Measurements from ENCODE around the gene LAMA2. TPM values are rescaled to one million over a fixed set of nuclear protein-coding genes. Genes with fewer than 3 reads are reported as not detected.

The LAMA2 gene
- total RNA-seq, 1 experiment from 2014 or later: 0.04 TPM

GRCh38 chr6:129444683-129445082, 561.7 kb downstream of the LAMA2 start:
- Histone ChIP-seq H3K36me3 (ENCODE audit: insufficient read depth, low read length) (no peaks in the 10 kb centered on the region), H3K9me3 (ENCODE audit: low read length) (no peaks in the 10 kb centered on the region), H3K9ac (ENCODE audit: low read length) (no peak overlapping the region), H3K27ac (ENCODE audit: low read length) (no peak overlapping the region), H2AFZ (ENCODE audit: low read length) (no peak overlapping the region), H3K4me1 (ENCODE audit: low read length) (no peaks in the 10 kb centered on the region), H3K27me3 (ENCODE audit: low read length) (no peaks in the 10 kb centered on the region), H3K4me3 (ENCODE audit: low read length) (no peak overlapping the region), H3K4me2 (ENCODE audit: low read depth, low read length, poor library complexity, severe bottlenecking) (no peak overlapping the region), H3K9me2 (replicated peaks; ENCODE audit: insufficient read depth, low read length) (no peaks in the 10 kb centered on the region), H4K20me1 (ENCODE audit: insufficient read depth, low read depth, low read length) (no peaks in the 10 kb centered on the region), H3K79me2 (ENCODE audit: low read length) (no peaks in the 10 kb centered on the region)
- DNase-seq: no peak

GRCh38 chr6:129446272-129447197, 563.6 kb downstream of the LAMA2 start:
- H3K4me1 ChIP-seq (ENCODE audit: low read length): no peaks in the 10 kb centered on the region

GRCh38 chr6:129447198-129447565, 564.2 kb downstream of the LAMA2 start:
- H3K4me3 ChIP-seq (ENCODE audit: low read length): no peak overlapping the region
- no peaks in the 10 kb centered on the region for H3K9me3 ChIP-seq (ENCODE audit: low read length)
- no peaks in the 10 kb centered on the region for H4K20me1 ChIP-seq (ENCODE audit: insufficient read depth, low read depth, low read length)
- H3K27ac ChIP-seq (ENCODE audit: low read length): no peak overlapping the region
- no peaks in the 10 kb centered on the region for H3K9me2 ChIP-seq (replicated peaks; ENCODE audit: insufficient read depth, low read length)
- H2AFZ ChIP-seq (ENCODE audit: low read length): no peak overlapping the region
- H3K27me3 ChIP-seq (ENCODE audit: low read length): no peaks in the 10 kb centered on the region
- H3K4me1 ChIP-seq (ENCODE audit: low read length): no peaks in the 10 kb centered on the region
- no peak overlapping the region for H3K9ac ChIP-seq (ENCODE audit: low read length)
- no peak for DNase-seq
- H3K36me3 ChIP-seq (ENCODE audit: insufficient read depth, low read length): no peaks in the 10 kb centered on the region
- no peak overlapping the region for H3K4me2 ChIP-seq (ENCODE audit: low read depth, low read length, poor library complexity, severe bottlenecking)
- no peaks in the 10 kb centered on the region for H3K79me2 ChIP-seq (ENCODE audit: low read length)

More at GRCh38 chr6:129446272-129447197, 563.6 kb downstream of the LAMA2 start:
- Histone ChIP-seq H3K4me2 (ENCODE audit: low read depth, low read length, poor library complexity, severe bottlenecking) (no peak overlapping the region), H3K9me2 (replicated peaks; ENCODE audit: insufficient read depth, low read length) (no peaks in the 10 kb centered on the region), H3K4me3 (ENCODE audit: low read length) (no peak overlapping the region), H4K20me1 (ENCODE audit: insufficient read depth, low read depth, low read length) (no peaks in the 10 kb centered on the region), H3K79me2 (ENCODE audit: low read length) (no peaks in the 10 kb centered on the region), H3K9ac (ENCODE audit: low read length) (no peak overlapping the region), H3K9me3 (ENCODE audit: low read length) (no peaks in the 10 kb centered on the region), H3K27ac (ENCODE audit: low read length) (no peak overlapping the region), H3K36me3 (ENCODE audit: insufficient read depth, low read length) (no peaks in the 10 kb centered on the region), H2AFZ (ENCODE audit: low read length) (no peak overlapping the region), H3K27me3 (ENCODE audit: low read length) (no peaks in the 10 kb centered on the region)
- DNase-seq: no peak

- H3K36me3 ChIP-seq (ENCODE audit: insufficient read depth, low read length): no peaks in the 10 kb centered on the region
- H3K27me3 ChIP-seq (ENCODE audit: low read length): no peaks in the 10 kb centered on the region
- no peak overlapping the region for H3K9ac ChIP-seq (ENCODE audit: low read length)
Measured at GRCh38 chr6:129448965-129449364, 566.0 kb downstream of the LAMA2 start.

GRCh38 chr6:129451187-129451586, 568.2 kb downstream of the LAMA2 start:
- no peaks in the 10 kb centered on the region for H3K79me2 ChIP-seq (ENCODE audit: low read length)
- H3K9me2 ChIP-seq (replicated peaks; ENCODE audit: insufficient read depth, low read length): no peaks in the 10 kb centered on the region
- H3K4me2 ChIP-seq (ENCODE audit: low read depth, low read length, poor library complexity, severe bottlenecking): no peak overlapping the region
- no peak overlapping the region for H3K9ac ChIP-seq (ENCODE audit: low read length)
- H3K4me1 ChIP-seq (ENCODE audit: low read length): no peaks in the 10 kb centered on the region
- no peak overlapping the region for H3K4me3 ChIP-seq (ENCODE audit: low read length)
- no peak overlapping the region for H2AFZ ChIP-seq (ENCODE audit: low read length)
- no peak for DNase-seq
- no peaks in the 10 kb centered on the region for H4K20me1 ChIP-seq (ENCODE audit: insufficient read depth, low read depth, low read length)
- H3K9me3 ChIP-seq (ENCODE audit: low read length): no peaks in the 10 kb centered on the region
- no peaks in the 10 kb centered on the region for H3K36me3 ChIP-seq (ENCODE audit: insufficient read depth, low read length)
- no peaks in the 10 kb centered on the region for H3K27me3 ChIP-seq (ENCODE audit: low read length)
- H3K27ac ChIP-seq (ENCODE audit: low read length): no peak overlapping the region

More at GRCh38 chr6:129448965-129449364, 566.0 kb downstream of the LAMA2 start:
- no peak overlapping the region for H2AFZ ChIP-seq (ENCODE audit: low read length)
- no peaks in the 10 kb centered on the region for H3K79me2 ChIP-seq (ENCODE audit: low read length)
- no peak overlapping the region for H3K4me3 ChIP-seq (ENCODE audit: low read length)
- no peaks in the 10 kb centered on the region for H3K9me3 ChIP-seq (ENCODE audit: low read length)
- H3K4me2 ChIP-seq (ENCODE audit: low read depth, low read length, poor library complexity, severe bottlenecking): no peak overlapping the region
- H3K27ac ChIP-seq (ENCODE audit: low read length): no peak overlapping the region
- no peaks in the 10 kb centered on the region for H3K4me1 ChIP-seq (ENCODE audit: low read length)
- no peaks in the 10 kb centered on the region for H3K9me2 ChIP-seq (replicated peaks; ENCODE audit: insufficient read depth, low read length)
- no peaks in the 10 kb centered on the region for H4K20me1 ChIP-seq (ENCODE audit: insufficient read depth, low read depth, low read length)
- no peak for DNase-seq

- H3K27ac ChIP-seq (ENCODE audit: low read length): no peak overlapping the region
- no peak overlapping the region for H3K4me3 ChIP-seq (ENCODE audit: low read length)
- H4K20me1 ChIP-seq (ENCODE audit: insufficient read depth, low read depth, low read length): no peaks in the 10 kb centered on the region
- DNase-seq: no peak
- no peaks in the 10 kb centered on the region for H3K4me1 ChIP-seq (ENCODE audit: low read length)
- H3K4me2 ChIP-seq (ENCODE audit: low read depth, low read length, poor library complexity, severe bottlenecking): no peak overlapping the region
- no peaks in the 10 kb centered on the region for H3K9me2 ChIP-seq (replicated peaks; ENCODE audit: insufficient read depth, low read length)
- H2AFZ ChIP-seq (ENCODE audit: low read length): no peak overlapping the region
- H3K79me2 ChIP-seq (ENCODE audit: low read length): no peaks in the 10 kb centered on the region
- H3K9me3 ChIP-seq (ENCODE audit: low read length): no peaks in the 10 kb centered on the region
- H3K36me3 ChIP-seq (ENCODE audit: insufficient read depth, low read length): no peaks in the 10 kb centered on the region
- H3K27me3 ChIP-seq (ENCODE audit: low read length): no peaks in the 10 kb centered on the region
- no peak overlapping the region for H3K9ac ChIP-seq (ENCODE audit: low read length)
Measured at GRCh38 chr6:129453073-129453472, 570.1 kb downstream of the LAMA2 start.

GRCh38 chr6:129454488-129454887, 571.5 kb downstream of the LAMA2 start:
- Histone ChIP-seq H4K20me1 (ENCODE audit: insufficient read depth, low read depth, low read length) (no peaks in the 10 kb centered on the region), H3K27me3 (ENCODE audit: low read length) (no peaks in the 10 kb centered on the region), H3K36me3 (ENCODE audit: insufficient read depth, low read length) (no peaks in the 10 kb centered on the region), H3K9me3 (ENCODE audit: low read length) (no peaks in the 10 kb centered on the region), H3K79me2 (ENCODE audit: low read length) (no peaks in the 10 kb centered on the region), H3K4me1 (ENCODE audit: low read length) (no peaks in the 10 kb centered on the region), H3K4me3 (ENCODE audit: low read length) (no peak overlapping the region), H3K9me2 (replicated peaks; ENCODE audit: insufficient read depth, low read length) (no peaks in the 10 kb centered on the region), H2AFZ (ENCODE audit: low read length) (no peak overlapping the region), H3K27ac (ENCODE audit: low read length) (no peak overlapping the region), H3K9ac (ENCODE audit: low read length) (no peak overlapping the region), H3K4me2 (ENCODE audit: low read depth, low read length, poor library complexity, severe bottlenecking) (no peak overlapping the region)
- no peak for DNase-seq

GRCh38 chr6:129455126-129455769, 572.3 kb downstream of the LAMA2 start:
- no peak for DNase-seq
- Histone ChIP-seq H3K9me2 (replicated peaks; ENCODE audit: insufficient read depth, low read length) (no peaks in the 10 kb centered on the region), H3K79me2 (ENCODE audit: low read length) (no peaks in the 10 kb centered on the region), H3K27ac (ENCODE audit: low read length) (no peak overlapping the region), H3K9me3 (ENCODE audit: low read length) (no peaks in the 10 kb centered on the region), H3K9ac (ENCODE audit: low read length) (no peak overlapping the region), H4K20me1 (ENCODE audit: insufficient read depth, low read depth, low read length) (no peaks in the 10 kb centered on the region), H3K4me3 (ENCODE audit: low read length) (no peak overlapping the region), H3K4me2 (ENCODE audit: low read depth, low read length, poor library complexity, severe bottlenecking) (no peak overlapping the region), H3K27me3 (ENCODE audit: low read length) (no peaks in the 10 kb centered on the region), H2AFZ (ENCODE audit: low read length) (no peak overlapping the region), H3K36me3 (ENCODE audit: insufficient read depth, low read length) (no peaks in the 10 kb centered on the region), H3K4me1 (ENCODE audit: low read length) (no peaks in the 10 kb centered on the region)
